ENCODE measurements around the gene ST7. TPM values are rescaled to one million over a fixed set of nuclear protein-coding genes. Genes with fewer than 3 reads are reported as not detected.

The ST7 gene
- total RNA-seq, 1 experiment from 2014 or later, result 12.9 TPM

GRCh38 chr7:117269886-117270285 lies 316.6 kb downstream of the ST7 start:
- no peak overlapping the region for H3K4me2 ChIP-seq (ENCODE audit: insufficient read depth, insufficient read length, low read length)
- no peak overlapping the region for H2BK15ac ChIP-seq (ENCODE audit: low read depth, low read length)
- 0 out of 4 replicates have a peak, but pooled peaks cover 0 to 5% of the 10 kb centered on the region in 2 experiments for H3K4me1 Mint-ChIP-seq

More at GRCh38 chr7:117269886-117270285, 316.6 kb downstream of the ST7 start:
- H3K36me3 Mint-ChIP-seq (ENCODE audit: insufficient read depth in 1 of 3, low read depth in 3 of 3), result no peaks in the 10 kb centered on the region
- H2BK12ac ChIP-seq (ENCODE audit: insufficient read length, low read depth, low read length), result no peak overlapping the region
- H3K23ac ChIP-seq (ENCODE audit: insufficient read length, low read depth, low read length), result no peak overlapping the region
- no peak overlapping the region for H3T11ph ChIP-seq (ENCODE audit: low read length)
- no peaks in the 10 kb centered on the region for H3K9me3 ChIP-seq (ENCODE audit: control insufficient read depth, low read depth, low read length)
- H3K4me3 Mint-ChIP-seq, result no peak overlapping the region
- H3K27me3 Mint-ChIP-seq (ENCODE audit: low read depth), result no peaks in the 10 kb centered on the region; the same call in 1 of the 2 replicates
- no peaks in the 10 kb centered on the region for H4K20me1 ChIP-seq (ENCODE audit: control insufficient read depth, insufficient read depth, insufficient read length)
- H3K23me2 ChIP-seq (ENCODE audit: insufficient read length, low read depth, low read length, poor library complexity, severe bottlenecking), result no peaks in the 10 kb centered on the region
- no peaks in the 10 kb centered on the region for H3K79me2 ChIP-seq (ENCODE audit: insufficient read depth, low read length)
- TF ChIP-seq CTCF (conservative IDR thresholded peaks at IDR 0.05), result no peak
- no peak overlapping the region for H4K5ac ChIP-seq (ENCODE audit: insufficient read length, low read depth, low read length)
- DNase-seq, result no peak
- no peaks in the 10 kb centered on the region; a peak in 1 of 5 replicates for H3K9me3 Mint-ChIP-seq
- H2BK120ac ChIP-seq (ENCODE audit: low read depth, low read length, poor library complexity, severe bottlenecking), result no peak overlapping the region
- no peak overlapping the region for H3K27ac ChIP-seq (ENCODE audit: insufficient read length, low read depth, low read length)
- no peak overlapping the region for H2AFZ ChIP-seq (ENCODE audit: low read length)
- no peak overlapping the region for H2BK20ac ChIP-seq (ENCODE audit: low read depth, low read length, poor library complexity, severe bottlenecking)
- H3K9ac ChIP-seq (ENCODE audit: extremely low read depth, insufficient read length, low read length), result no peak overlapping the region
- H3K27me3 ChIP-seq (ENCODE audit: insufficient read depth, low read length), result no peaks in the 10 kb centered on the region
- H4K91ac ChIP-seq (ENCODE audit: insufficient read length, low read depth, low read length), result no peak overlapping the region
- H3K27ac Mint-ChIP-seq, result no peak overlapping the region
- H3K4ac ChIP-seq (ENCODE audit: low read depth, low read length), result no peak overlapping the region
- WGBS (ENCODE audit: extremely low coverage, insufficient read length, low lambda C conversion rate), result no CpG with 5 or more reads among the region's 3 CpGs
- H2AK5ac ChIP-seq (ENCODE audit: insufficient read length, low read length), result no peak overlapping the region
- no peak overlapping the region for H3K14ac ChIP-seq (ENCODE audit: insufficient read depth, low read length)
- H4K8ac ChIP-seq (replicated peaks; ENCODE audit: insufficient read length, low read depth, low read length), result no peak overlapping the region
- no peak overlapping the region for H3K18ac ChIP-seq (ENCODE audit: insufficient read length, low read depth, low read length)
- no peaks in the 10 kb centered on the region for H3K4me1 ChIP-seq (ENCODE audit: insufficient read depth, low read length)
- no peak overlapping the region for H2BK5ac ChIP-seq (ENCODE audit: insufficient read length, low read length)
- no peaks in the 10 kb centered on the region for H3K79me1 ChIP-seq (ENCODE audit: insufficient read depth, low read depth, low read length, poor library complexity, severe bottlenecking)
- H3K56ac ChIP-seq (ENCODE audit: insufficient read length, low read depth, low read length), result no peak overlapping the region
